Articular chondrocyte of knee joint (primary cell): Measurements from ENCODE around the gene LRCOL1. TPM values are rescaled to one million over a fixed set of nuclear protein-coding genes. Genes with fewer than 3 reads are reported as not detected.

Source experiments
- small RNA-seq: library from RNA; depleted of rRNA; stranded (forward); fragments of <200 nt; gene quantifications from one replicate; pipeline ENCODE3, GENCODE V24; 2012
- total RNA-seq: library from RNA; depleted of rRNA; stranded (reverse); fragments of >200 nt; gene quantifications from 2 replicates; pipeline ENCODE4 v1.2.3, GENCODE V29; 2012

LRCOL1 gene
- total RNA-seq: not detected in 2 replicates

GRCh38 chr12:132610051-132610759, at the start of gene LRCOL1:
Gene LRCOL1, minus strand, starts transcription at chr12:132610582. Its CDS starts 4,331 bp downstream, at chr12:132606251.

GRCh38 chr12:132618683-132619043, 8.3 kb upstream of the LRCOL1 start, which contains the start of gene P2RX2:
Gene P2RX2, plus strand, starts transcription at chr12:132618776. Its CDS starts 41 bp downstream, at chr12:132618817.

Small RNA genes lying within 50 kb of the gene (small RNA-seq; reads per million reads assigned to genes)
- gene MIR6763: not detected

Other genes with a start within 250 kb of the LRCOL1 start
- gene FBRSL1, start 120.4 kb downstream of the LRCOL1 start, total RNA-seq: 2.5 and 3.5 TPM in 2 replicates
- not detected in 2 replicates for gene P2RX2, start 8.2 kb upstream of the LRCOL1 start, total RNA-seq
- 14.7 and 22.5 TPM in 2 replicates for gene POLE, start 76.8 kb upstream of the LRCOL1 start, total RNA-seq
- gene PXMP2, start 77.0 kb upstream of the LRCOL1 start, total RNA-seq: 15.2 and 15.4 TPM in 2 replicates
- gene PGAM5, start 100.3 kb upstream of the LRCOL1 start, total RNA-seq: 18.6 and 20.1 TPM in 2 replicates
- gene ANKLE2, start 151.2 kb upstream of the LRCOL1 start, total RNA-seq: 67.7 and 70.7 TPM in 2 replicates
- gene GOLGA3, start 218.3 kb upstream of the LRCOL1 start, total RNA-seq: 96.7 and 97.0 TPM in 2 replicates